CD4-positive, CD25-positive, alpha-beta regulatory T cell (primary cell): Measurements from ENCODE around the gene SDR9C7. TPM values are rescaled to one million over a fixed set of nuclear protein-coding genes. Genes with fewer than 3 reads are reported as not detected.
"Not testable (repeated sequence)": the region's sequence is repeated elsewhere in the genome, so short reads cannot be mapped to it uniquely, and the experiment has no call there.

ENCODE experiments used
- ATAC-seq, 2 donors: fragments of 150-1000 bp; cut with Tn5 transposase; one replicate each; pipeline ENCODE4 v1.10.0; 2021; ENCODE audit warnings: low read depth in 2 of 2, moderate number of reproducible peaks in 2 of 2, moderate library complexity in 1 of 2
- DNase-seq, 3 donors: peaks; one replicate each; pipeline versions ENCODE4 v3.0.0 to v3.0.0-alpha.2; 2012 to 2022; ENCODE audit warnings: mixed read lengths in 1 of 3
- H3K27ac ChIP-seq: one replicate; pipeline ENCODE4 v1.7.0; 2013; ENCODE audit warnings: mild to moderate bottlenecking, low read length; ENCODE audit not compliant: insufficient read depth, poor library complexity, severe bottlenecking
- H3K27me3 ChIP-seq: one replicate; pipeline ENCODE4 v1.7.0; 2013; ENCODE audit warnings: low read length; ENCODE audit not compliant: control insufficient read depth, insufficient read depth
- H3K36me3 ChIP-seq: one replicate; pipeline ENCODE4 v1.7.0; 2013; ENCODE audit warnings: mild to moderate bottlenecking, low read length, moderate library complexity; ENCODE audit not compliant: control insufficient read depth, insufficient read depth
- H3K4me1 ChIP-seq: 2 replicates; pipeline ENCODE4 v1.7.0; 2013; ENCODE audit warnings: mild to moderate bottlenecking, low read length; ENCODE audit not compliant: insufficient read depth, control insufficient read depth, poor library complexity, severe bottlenecking
- H3K4me3 ChIP-seq: one replicate; pipeline ENCODE4 v1.7.0; 2013; ENCODE audit warnings: low read depth, mild to moderate bottlenecking, low read length, moderate library complexity
- H3K9me3 ChIP-seq, 2 experiments: 1 replicate in 1 of 2; 2 replicates in 1 of 2; pipeline ENCODE4 v1.7.0; 2013; ENCODE audit warnings: low read length in 2 of 2, mild to moderate bottlenecking in 1 of 2, moderate library complexity in 1 of 2; ENCODE audit not compliant: control insufficient read depth in 2 of 2
- H3K27ac Mint-ChIP-seq, 3 donors: one replicate each; pipeline ENCODE4 v1.8.0; 2020 to 2022; ENCODE audit warnings: mild to moderate bottlenecking in 3 of 3, mixed read lengths in 3 of 3, moderate library complexity in 2 of 3
- H3K27me3 Mint-ChIP-seq: one replicate; pipeline ENCODE4 v1.8.0; 2022; ENCODE audit warnings: mild to moderate bottlenecking, mixed read lengths
- H3K36me3 Mint-ChIP-seq: one replicate; pipeline ENCODE4 v1.8.0; 2020; ENCODE audit warnings: mixed read lengths
- H3K4me1 Mint-ChIP-seq, 4 donors: one replicate each; pipeline ENCODE4 v1.8.0; 2020 to 2022; ENCODE audit warnings: mixed read lengths in 4 of 4, mild to moderate bottlenecking in 1 of 4
- H3K4me3 Mint-ChIP-seq, 4 donors: one replicate each; pipeline ENCODE4 v1.8.0; 2020 to 2022; ENCODE audit warnings: mild to moderate bottlenecking in 4 of 4, mixed read lengths in 4 of 4, moderate library complexity in 3 of 4
- H3K9me3 Mint-ChIP-seq, 7 donors: one replicate each; pipeline ENCODE4 v1.8.0; 2020 to 2022; ENCODE audit warnings: mixed read lengths in 7 of 7, mild to moderate bottlenecking in 3 of 7, moderate library complexity in 2 of 7
- polyA plus RNA-seq, 4 donors: library from polyadenylated mRNA; unstranded; fragments of 300-500 nt; fragmentation: Illumina TruSeq; gene quantifications; one replicate each; pipeline ENCODE4 v1.2.3, GENCODE V29; 2021
- total RNA-seq: library from RNA; stranded (reverse); gene quantifications from one replicate; pipeline ENCODE4 v1.2.3, GENCODE V29; 2022

Gene SDR9C7
- total and polyA plus RNA-seq, 5 donors from 2014 or later, result not detected

GRCh38 chr12:56922031-56922430 is 12.2 kb downstream of the SDR9C7 start:
- H3K9me3 Mint-ChIP-seq, result peaks cover 0 to 17% (median 4%) of the 10 kb centered on the region in 7 donors
- no peak overlapping the region for H3K4me3 Mint-ChIP-seq
- H3K4me1 Mint-ChIP-seq, result no peaks in the 10 kb centered on the region
- no peak overlapping the region for H3K27ac ChIP-seq
- no peak overlapping the region for H3K4me3 ChIP-seq
- no peak for ATAC-seq
- no peaks in the 10 kb centered on the region for H3K36me3 Mint-ChIP-seq
- H3K27ac Mint-ChIP-seq, result no peak overlapping the region
- peaks cover 0 to 2% of the 10 kb centered on the region in 2 experiments for H3K9me3 ChIP-seq
- peaks cover 5% of the 10 kb centered on the region for H3K27me3 ChIP-seq
- H3K36me3 ChIP-seq, result no peaks in the 10 kb centered on the region
- H3K4me1 ChIP-seq, result no peaks in the 10 kb centered on the region
- H3K27me3 Mint-ChIP-seq, result peaks cover 10% of the 10 kb centered on the region
- DNase-seq, result no peak

DNA sequence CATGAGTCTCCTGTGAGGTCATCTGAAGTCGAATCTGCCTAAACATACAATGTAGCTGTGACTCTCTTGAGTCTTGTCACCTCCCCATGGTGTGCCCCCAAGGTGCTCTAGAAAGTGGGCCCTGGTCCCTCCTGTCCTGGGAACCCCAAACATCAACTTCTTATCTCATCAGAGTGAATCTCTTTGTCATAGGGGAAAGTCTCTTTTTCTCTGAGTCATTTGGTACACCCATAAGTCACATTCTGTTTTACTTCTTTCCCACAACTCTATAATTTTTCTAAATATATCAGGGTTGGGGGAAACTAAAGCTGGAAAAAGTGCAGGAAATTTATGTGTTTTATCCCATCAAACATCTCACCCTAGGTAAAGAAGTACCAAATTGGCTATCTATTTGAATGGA is 12.9 kb downstream of the SDR9C7 start:
- ATAC-seq (no peak), DNase-seq (no peak)
- H3K36me3 ChIP-seq, result no peaks in the 10 kb centered on the region
- Mint-ChIP-seq H3K4me1 (no peaks in the 10 kb centered on the region), H3K9me3 (peaks cover 0 to 17% (median 4%) of the 10 kb centered on the region in 7 donors), H3K27ac (peak overlapping the region in 1 of 3 donors; percentile 74), H3K36me3 (no peaks in the 10 kb centered on the region), H3K27me3 (peaks cover 15% of the 10 kb centered on the region), H3K4me3 (no peak overlapping the region)
- H3K27ac ChIP-seq, result no peak overlapping the region
- H3K4me1 ChIP-seq, result no peaks in the 10 kb centered on the region
- peaks cover 0 to 2% of the 10 kb centered on the region in 2 experiments for H3K9me3 ChIP-seq
- no peak overlapping the region for H3K4me3 ChIP-seq
- peaks cover 5% of the 10 kb centered on the region for H3K27me3 ChIP-seq

- not testable (repeated sequence) for H3K4me1 Mint-ChIP-seq, H3K9me3 ChIP-seq, H3K27me3 ChIP-seq, H3K4me3 Mint-ChIP-seq, H3K27ac ChIP-seq, H3K4me1 ChIP-seq, H3K36me3 Mint-ChIP-seq, DNase-seq, H3K4me3 ChIP-seq, H3K36me3 ChIP-seq, ATAC-seq
- Mint-ChIP-seq H3K27me3 (peaks cover 19% of the 10 kb centered on the region), H3K9me3 (peaks cover 0 to 17% (median 4%) of the 10 kb centered on the region in 7 donors), H3K27ac (peak overlapping the region in 1 of 3 donors; percentile 38)
These were observed 16.1 kb downstream of the SDR9C7 start for GRCh38 chr12:56918139-56918538.

DNA sequence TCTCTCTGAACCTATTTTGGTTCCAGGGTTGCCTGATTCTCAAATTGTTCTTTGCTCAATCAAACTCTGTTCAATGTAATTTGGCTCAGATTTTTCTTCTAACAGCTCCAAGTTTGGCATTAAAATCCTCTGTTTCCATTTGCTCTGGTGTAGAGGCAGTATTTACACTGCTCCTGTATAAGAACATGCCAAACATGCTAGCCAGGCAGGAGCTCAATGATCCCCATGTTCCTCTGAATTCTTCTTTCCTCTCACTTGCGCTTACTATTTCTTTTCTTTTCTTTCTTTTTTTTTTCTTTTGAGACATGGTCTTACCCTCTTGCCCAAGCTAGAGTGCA is 17.2 kb downstream of the SDR9C7 start:
- Mint-ChIP-seq H3K4me3 (no peak overlapping the region), H3K27me3 (peaks cover 23% of the 10 kb centered on the region), H3K36me3 (peaks cover under 1% of the 10 kb centered on the region), H3K27ac (no peak overlapping the region), H3K9me3 (peaks cover 0 to 17% (median 4%) of the 10 kb centered on the region in 7 donors), H3K4me1 (no peaks in the 10 kb centered on the region)
- H3K4me3 ChIP-seq, result no peak overlapping the region
- H3K36me3 ChIP-seq, result no peaks in the 10 kb centered on the region
- peaks cover 3% of the 10 kb centered on the region for H3K27me3 ChIP-seq
- DNase-seq (no peak), ATAC-seq (no peak)
- H3K4me1 ChIP-seq, result no peaks in the 10 kb centered on the region
- H3K27ac ChIP-seq, result no peak overlapping the region
- peaks cover 0 to 2% of the 10 kb centered on the region in 2 experiments for H3K9me3 ChIP-seq

DNA sequence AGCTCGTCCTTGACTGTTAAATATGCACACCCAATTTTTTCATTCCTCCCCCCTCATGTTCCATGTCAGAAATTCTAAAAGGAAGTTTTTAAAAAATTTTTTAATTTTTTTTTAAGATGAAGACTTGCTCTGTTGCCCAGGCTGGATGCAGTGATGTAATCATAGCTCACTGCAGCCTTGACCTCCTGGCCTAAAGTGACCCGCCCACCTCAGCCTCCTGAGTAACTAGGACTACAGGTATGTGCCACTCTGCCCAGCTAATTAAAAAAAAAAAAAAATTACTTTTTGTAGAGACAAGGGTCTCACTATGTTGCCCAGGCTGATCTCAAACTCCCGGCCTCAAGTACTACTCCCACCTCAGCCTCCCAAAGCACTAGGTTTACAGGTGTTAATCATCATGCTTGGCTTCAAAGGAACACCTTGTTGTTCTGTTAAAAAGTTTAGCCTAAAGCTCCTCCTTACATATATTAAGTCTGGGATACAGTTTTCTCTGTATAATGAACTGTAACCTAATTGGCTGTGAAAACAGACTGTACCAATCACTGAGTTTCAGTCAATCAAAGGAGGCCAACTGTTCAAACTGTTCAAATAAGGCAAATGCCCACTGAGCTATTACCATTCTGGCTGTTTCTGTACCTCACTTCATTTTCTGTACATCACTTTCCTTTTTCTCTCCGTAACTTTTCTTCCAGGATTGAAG is 17.8 kb downstream of the SDR9C7 start:
- no peak overlapping the region for H3K27ac Mint-ChIP-seq

GRCh38 chr12:56914724-56915123 is 19.5 kb downstream of the SDR9C7 start:
- H3K36me3 ChIP-seq, result no peaks in the 10 kb centered on the region
- H3K27me3 ChIP-seq, result peaks cover 2% of the 10 kb centered on the region
- H3K4me1 ChIP-seq, result no peaks in the 10 kb centered on the region
- no peak overlapping the region for H3K27ac ChIP-seq
- H3K4me3 ChIP-seq, result no peak overlapping the region
- ATAC-seq, result no peak
- H3K4me3 Mint-ChIP-seq, result no peak overlapping the region
- H3K36me3 Mint-ChIP-seq, result peaks cover 3% of the 10 kb centered on the region
- H3K27ac Mint-ChIP-seq, result no peak overlapping the region
- H3K27me3 Mint-ChIP-seq, result peaks cover 12% of the 10 kb centered on the region
- no peaks in the 10 kb centered on the region for H3K4me1 Mint-ChIP-seq
- H3K9me3 Mint-ChIP-seq, result peaks cover 0 to 15% (median 5%) of the 10 kb centered on the region in 7 donors
- no peak for DNase-seq
- peaks cover 3 to 9% of the 10 kb centered on the region in 2 experiments for H3K9me3 ChIP-seq

More for the DNA sequence above, 17.8 kb downstream of the SDR9C7 start:
- H3K4me3 Mint-ChIP-seq, result no peak overlapping the region
- H3K27me3 Mint-ChIP-seq, result peaks cover 22% of the 10 kb centered on the region
- no peak overlapping the region for H3K4me3 ChIP-seq
- H3K27ac ChIP-seq, result no peak overlapping the region
- no peaks in the 10 kb centered on the region for H3K4me1 Mint-ChIP-seq
- DNase-seq (no peak), ATAC-seq (no peak)
- H3K9me3 Mint-ChIP-seq, result peaks cover 0 to 15% (median 5%) of the 10 kb centered on the region in 7 donors
- H3K27me3 ChIP-seq, result peaks cover 3% of the 10 kb centered on the region
- H3K4me1 ChIP-seq, result no peaks in the 10 kb centered on the region
- H3K36me3 ChIP-seq, result no peaks in the 10 kb centered on the region
- peaks cover 0 to under 1% of the 10 kb centered on the region in 2 experiments for H3K9me3 ChIP-seq
- H3K36me3 Mint-ChIP-seq, result peaks cover 3% of the 10 kb centered on the region

DNA sequence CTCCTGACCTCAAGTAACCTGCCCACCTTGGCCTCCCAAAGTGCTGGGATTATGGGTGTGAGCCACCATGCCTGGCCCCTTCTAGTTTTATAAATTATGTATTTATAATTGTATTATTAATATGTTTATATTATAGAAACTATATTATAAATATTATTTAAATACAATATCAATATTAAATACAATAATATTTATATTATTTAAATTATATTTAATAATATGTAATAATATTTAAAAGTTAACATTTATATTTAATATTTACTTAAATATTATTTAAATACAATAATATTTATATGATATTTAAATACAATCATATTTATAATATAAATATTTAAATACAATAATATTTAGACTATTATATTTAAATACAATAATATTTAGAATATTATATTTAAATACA is 20.0 kb downstream of the SDR9C7 start:
- Mint-ChIP-seq H3K4me1 (no peaks in the 10 kb centered on the region), H3K4me3 (no peak overlapping the region), H3K27ac (no peak overlapping the region), H3K27me3 (peaks cover 12% of the 10 kb centered on the region), H3K36me3 (peaks cover 3% of the 10 kb centered on the region), H3K9me3 (peaks cover 0 to 19% (median 5%) of the 10 kb centered on the region in 7 donors)
- no peak overlapping the region for H3K4me3 ChIP-seq
- DNase-seq, result no peak
- H3K36me3 ChIP-seq, result no peaks in the 10 kb centered on the region
- no peak for ATAC-seq
- no peaks in the 10 kb centered on the region for H3K4me1 ChIP-seq
- H3K27me3 ChIP-seq, result peaks cover 2% of the 10 kb centered on the region
- H3K9me3 ChIP-seq, result peaks cover 8 to 14% of the 10 kb centered on the region in 2 experiments
- H3K27ac ChIP-seq, result no peak overlapping the region

DNA sequence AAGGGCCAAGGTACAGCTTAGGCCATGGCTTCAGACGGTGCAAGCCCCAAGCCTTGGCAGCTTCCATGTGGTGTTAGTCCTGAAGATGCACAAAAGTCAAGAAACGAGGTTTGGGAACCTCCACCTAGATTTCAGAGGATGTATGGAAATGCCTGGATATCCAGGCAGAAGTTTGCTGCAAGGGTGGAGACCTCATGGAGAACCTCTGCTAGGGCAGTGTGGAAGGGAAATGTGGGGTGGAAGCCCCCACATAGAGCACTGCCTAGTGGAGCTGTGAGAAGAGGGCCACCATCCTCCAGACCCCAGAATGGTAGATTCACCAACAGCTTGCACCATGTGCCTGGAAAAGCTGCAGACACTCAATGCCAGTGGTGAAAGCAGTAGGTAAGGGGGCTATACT is 24.8 kb downstream of the SDR9C7 start:
- not testable (repeated sequence) for H3K4me1 Mint-ChIP-seq, ATAC-seq, H3K27ac ChIP-seq

More for the DNA sequence above, 24.8 kb downstream of the SDR9C7 start:
- not testable (repeated sequence) for H3K36me3 Mint-ChIP-seq, H3K4me3 ChIP-seq, H3K4me1 ChIP-seq, DNase-seq, H3K27ac Mint-ChIP-seq, H3K36me3 ChIP-seq, H3K27me3 ChIP-seq, H3K4me3 Mint-ChIP-seq
- Mint-ChIP-seq H3K27me3 (peaks cover 23% of the 10 kb centered on the region), H3K9me3 (peaks cover 0 to 20% (median 11%) of the 10 kb centered on the region in 7 donors)
- peaks cover 9 to 22% of the 10 kb centered on the region in 2 experiments for H3K9me3 ChIP-seq
